VCaP (cell line): ENCODE measurements around the gene IL5RA.
A peak's percentile ranks its signal among the peaks of the same experiment; 100 is the strongest.

Source experiments
- H3K27ac ChIP-seq: fragments of 450-650 bp; 2 replicates; pipeline ENCODE4 v1.5.1; 2017
- CTCF ChIP-seq: fragments of 450-650 bp; conservative IDR thresholded peaks from 2 replicates; pipeline ENCODE4 v1.5.1; 2017; ENCODE audit warnings: mild to moderate bottlenecking, moderate library complexity

IL5RA gene

GRCh38 chr3:3119393-3119851, 9.2 kb upstream of the IL5RA start:
- peak overlapping the region; percentile 98 for H3K27ac ChIP-seq
- no peak for TF ChIP-seq CTCF

- peak overlapping the region; percentile 98 for H3K27ac ChIP-seq
- TF ChIP-seq CTCF, result no peak
Observed at GRCh38 chr3:3117651-3118050, 7.5 kb upstream of the IL5RA start.

- no peak overlapping the region; the same call in 1 of the 2 replicates for H3K27ac ChIP-seq
- TF ChIP-seq CTCF, result no peak
Observed at GRCh38 chr3:3113042-3113709, 3.0 kb upstream of the IL5RA start.

- H3K27ac ChIP-seq, result peak overlapping the region; percentile 40
- TF ChIP-seq CTCF, result no peak
Observed at GRCh38 chr3:3110749-3111361, 681 bp upstream of the IL5RA start.

- peak overlapping the region; percentile 40 for H3K27ac ChIP-seq
- TF ChIP-seq CTCF, result no peak
Observed at GRCh38 chr3:3109407-3110298, 521 bp downstream of the IL5RA start.

DNA sequence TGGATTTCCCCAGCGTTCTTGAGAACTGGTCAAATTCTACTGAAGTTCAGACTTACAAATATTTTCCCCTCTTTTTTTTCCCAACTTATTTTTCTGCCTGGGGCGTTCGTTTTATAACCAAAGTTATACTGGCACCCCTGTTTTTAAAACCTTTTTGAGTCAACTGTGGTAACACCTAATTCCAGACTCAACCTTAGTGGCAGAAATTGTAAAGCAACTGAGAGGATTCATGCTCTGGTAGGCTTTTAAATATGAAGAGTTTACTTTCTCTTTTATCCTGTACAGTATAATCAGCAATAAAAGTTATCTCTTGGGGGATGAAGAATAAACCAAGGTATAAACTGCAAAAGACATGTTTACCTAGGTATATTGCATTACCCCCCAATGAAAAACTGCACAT, 2.3 kb downstream of the IL5RA start:
- peak overlapping the region; percentile 16; the same call in 1 of the 2 replicates for H3K27ac ChIP-seq
- TF ChIP-seq CTCF, result no peak

DNA sequence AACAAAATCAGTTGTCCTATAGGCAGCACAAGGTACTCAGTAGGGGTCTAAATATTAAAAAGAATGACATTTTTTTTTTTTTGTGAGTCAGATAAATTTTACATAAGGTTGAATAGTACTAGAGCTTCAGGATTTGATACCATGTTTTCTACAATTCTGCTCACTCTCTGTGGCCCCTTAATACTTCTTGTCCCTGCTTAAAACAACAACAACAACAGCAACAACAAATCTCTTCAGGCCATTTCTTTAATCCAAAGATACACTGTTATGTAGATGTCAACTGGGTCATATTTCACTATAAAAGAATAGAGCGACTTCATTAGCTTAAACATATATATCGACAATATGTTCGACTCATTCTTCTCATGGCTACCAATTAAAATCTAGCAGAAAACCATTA, 3.0 kb downstream of the IL5RA start:
- TF ChIP-seq CTCF, result no peak
- H3K27ac ChIP-seq, result no peak overlapping the region; the same call in 1 of the 2 replicates
